ENCODE measurements around the gene IL27RA. TPM values are rescaled to one million over a fixed set of nuclear protein-coding genes. Genes with fewer than 3 reads are reported as not detected.
A peak's percentile ranks its signal among the peaks of the same experiment; 100 is the strongest.

The IL27RA gene
- total RNA-seq, 2 experiments from 2014 or later = 46.5 to 48.2 TPM

DNA sequence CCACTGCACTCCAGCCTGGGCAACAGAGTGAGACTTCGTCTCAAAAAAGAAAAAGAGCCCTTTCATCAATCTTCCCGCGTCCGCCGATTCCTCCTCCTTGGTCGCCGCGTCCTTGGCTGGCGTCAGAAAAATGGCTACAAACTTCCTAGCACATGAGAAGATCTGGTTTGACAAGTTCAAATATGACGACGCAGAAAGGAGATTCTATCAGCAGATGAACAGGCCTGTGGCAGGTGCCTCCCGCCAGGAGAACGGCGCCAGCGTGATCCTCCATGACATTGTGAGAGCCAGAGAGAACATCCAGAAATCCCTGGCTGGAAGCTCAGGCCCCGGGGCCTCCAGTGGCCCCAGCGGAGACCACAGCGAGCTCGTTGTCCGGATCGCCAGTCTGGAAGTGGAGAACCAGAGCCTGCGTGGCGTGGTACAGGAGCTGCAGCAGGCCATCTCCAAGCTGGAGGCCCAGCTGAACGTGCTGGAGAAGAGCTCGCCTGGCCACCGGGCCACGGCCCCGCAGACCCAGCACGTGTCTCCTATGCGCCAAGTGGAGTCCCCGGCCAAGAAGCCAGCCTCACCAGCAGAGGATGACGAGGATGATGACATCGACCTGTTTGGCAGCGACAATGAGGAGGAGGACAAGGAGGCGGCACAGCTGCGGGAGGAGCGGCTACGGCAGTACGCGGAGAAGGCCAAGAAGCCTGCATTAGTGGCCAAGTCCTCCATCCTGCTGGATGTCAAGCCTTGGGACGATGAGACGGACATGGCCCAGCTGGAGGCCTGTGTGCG lies 38.9 kb downstream of the IL27RA start:
- H3K27ac Mint-ChIP-seq = no peak overlapping the region
- no peak overlapping the region for H3K4me3 Mint-ChIP-seq
- no peak for ATAC-seq
- CTCF ChIA-PET = interaction anchor here (1.1 to 6.4 kb wide), 14 partner anchors 11 to 278 kb away, joined by 3 to 86 read pairs (median 4); partner anchors contain the start of genes ASF1B and PALM3
- intact Hi-C loops (cut with micrococcal nuclease) = no loop called here
- DNase-seq = no peak
- H3K36me3 Mint-ChIP-seq (ENCODE audit: low read depth) = no peaks in the 10 kb centered on the region
- no peaks in the 10 kb centered on the region for H3K9me3 Mint-ChIP-seq
- TF ChIP-seq, protein P1, sequence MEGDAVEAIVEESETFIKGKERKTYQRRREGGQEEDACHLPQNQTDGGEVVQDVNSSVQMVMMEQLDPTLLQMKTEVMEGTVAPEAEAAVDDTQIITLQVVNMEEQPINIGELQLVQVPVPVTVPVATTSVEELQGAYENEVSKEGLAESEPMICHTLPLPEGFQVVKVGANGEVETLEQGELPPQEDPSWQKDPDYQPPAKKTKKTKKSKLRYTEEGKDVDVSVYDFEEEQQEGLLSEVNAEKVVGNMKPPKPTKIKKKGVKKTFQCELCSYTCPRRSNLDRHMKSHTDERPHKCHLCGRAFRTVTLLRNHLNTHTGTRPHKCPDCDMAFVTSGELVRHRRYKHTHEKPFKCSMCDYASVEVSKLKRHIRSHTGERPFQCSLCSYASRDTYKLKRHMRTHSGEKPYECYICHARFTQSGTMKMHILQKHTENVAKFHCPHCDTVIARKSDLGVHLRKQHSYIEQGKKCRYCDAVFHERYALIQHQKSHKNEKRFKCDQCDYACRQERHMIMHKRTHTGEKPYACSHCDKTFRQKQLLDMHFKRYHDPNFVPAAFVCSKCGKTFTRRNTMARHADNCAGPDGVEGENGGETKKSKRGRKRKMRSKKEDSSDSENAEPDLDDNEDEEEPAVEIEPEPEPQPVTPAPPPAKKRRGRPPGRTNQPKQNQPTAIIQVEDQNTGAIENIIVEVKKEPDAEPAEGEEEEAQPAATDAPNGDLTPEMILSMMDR (IDR thresholded peaks at IDR 0.05) = no peak
- H3K4me1 Mint-ChIP-seq (ENCODE audit: low read depth) = peaks cover 11% of the 10 kb centered on the region
- peaks cover 2% of the 10 kb centered on the region for H3K27me3 Mint-ChIP-seq
- POLR2A ChIA-PET = interaction anchor here (1.2 to 2.0 kb wide), 6 partner anchors 10 to 85 kb away, joined by 3 to 7 read pairs (median 3); no protein-coding TSS in a partner anchor

DNA sequence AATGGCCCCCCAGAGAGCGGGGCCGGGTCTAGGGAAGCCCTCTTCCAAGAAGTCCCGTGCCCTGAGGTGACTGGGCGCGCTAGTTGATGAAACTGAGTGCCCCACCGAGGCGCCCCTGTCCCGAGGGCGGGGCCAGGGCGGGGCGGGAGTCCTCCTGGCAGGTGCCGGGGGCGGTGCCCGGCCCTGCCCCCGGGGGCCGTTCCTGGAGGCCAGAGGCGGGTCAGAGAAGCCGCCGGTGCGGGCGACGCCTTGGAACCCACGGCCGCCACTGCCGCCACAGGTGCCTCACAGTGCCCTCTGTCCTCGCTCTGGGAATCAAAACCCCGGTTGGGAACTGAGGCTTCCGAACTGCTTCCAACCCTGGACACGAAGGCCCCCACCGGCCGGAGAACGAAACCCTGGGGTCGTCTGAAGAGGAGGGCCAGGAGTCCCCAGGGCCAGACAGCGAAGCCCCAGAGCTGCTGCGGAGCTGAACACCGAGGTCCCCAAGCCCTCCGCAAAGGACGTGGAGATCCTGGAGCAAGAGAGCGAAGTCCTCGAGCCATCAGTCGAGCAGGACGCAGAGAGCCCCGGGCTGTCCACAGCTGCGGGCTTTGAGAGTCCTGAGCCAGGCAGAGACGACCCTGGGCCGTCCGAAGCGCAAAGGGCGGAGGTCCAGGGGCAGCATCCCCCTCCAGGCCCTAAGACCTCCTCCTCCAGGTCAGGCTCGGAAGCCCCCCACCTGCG lies 41.1 kb downstream of the IL27RA start, which contains the start of gene MISP3:
Gene MISP3 (plus strand): TSS at position 252 of the 726 bp plus-strand sequence. CDS start 524 bp downstream, outside the sequence.
- peaks cover 11% of the 10 kb centered on the region for H3K4me1 Mint-ChIP-seq (ENCODE audit: low read depth)
- H3K27ac Mint-ChIP-seq = peak within 1 kb of the TSS; percentile 76
- H3K27me3 Mint-ChIP-seq = peaks cover 2% of the 10 kb centered on the region
- intact Hi-C loops (cut with micrococcal nuclease) = no loop called here
- H3K36me3 Mint-ChIP-seq (ENCODE audit: low read depth) = no peaks in the 10 kb centered on the region
- ChIA-PET POLR2A (interaction anchor here (0.7 to 2.0 kb wide), 4 partner anchors 13 to 187 kb away, joined by 3 to 7 read pairs (median 4); no protein-coding TSS in a partner anchor), CTCF (interaction anchor here (0.6 to 6.4 kb wide), 33 partner anchors 8 to 207 kb away, joined by 3 to 86 read pairs (median 4); partner anchors contain the start of genes ASF1B, BRME1, CC2D1A and IL27RA)
- DNase-seq = peak; percentile 66
- H3K4me3 Mint-ChIP-seq = peak within 1 kb of the TSS; percentile 94
- peak; percentile 27 for ATAC-seq
- no peaks in the 10 kb centered on the region for H3K9me3 Mint-ChIP-seq
- TF ChIP-seq, protein P1 (IDR thresholded peaks at IDR 0.05) = no peak

DNA sequence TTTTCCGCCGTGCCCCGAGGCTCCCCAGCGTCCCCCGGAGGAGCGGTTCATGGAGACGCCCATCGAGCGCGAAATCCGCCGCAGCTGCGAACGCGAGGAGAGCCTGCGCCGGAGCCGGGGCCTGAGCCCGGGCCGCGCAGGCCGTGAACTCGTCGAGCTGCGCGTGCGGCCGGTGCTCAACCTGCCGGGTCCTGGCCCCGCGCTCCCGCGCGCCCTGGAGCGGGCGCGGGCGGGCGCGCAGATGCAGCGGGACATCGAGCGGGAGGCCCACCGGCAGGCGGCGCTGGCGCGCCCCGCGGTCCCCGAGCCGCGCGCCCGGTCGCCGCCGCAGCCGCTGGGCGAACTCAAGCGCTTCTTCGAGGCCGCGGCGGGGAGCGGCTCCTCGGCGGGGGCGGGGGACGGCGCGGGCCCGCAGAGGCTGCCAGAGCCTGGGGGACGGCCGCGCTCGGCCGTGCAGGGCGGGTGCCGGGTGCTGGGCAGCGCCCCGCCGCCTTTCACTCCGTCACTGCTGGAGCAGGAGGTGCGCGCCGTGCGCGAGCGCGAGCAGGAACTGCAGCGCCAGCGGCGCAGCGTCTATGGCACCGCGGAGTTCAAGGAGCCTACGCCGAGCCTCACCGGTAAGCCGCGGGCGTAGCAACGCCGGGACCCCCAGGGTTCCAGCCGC lies 41.8 kb downstream of the IL27RA start:
- H3K4me1 Mint-ChIP-seq (ENCODE audit: low read depth) = peaks cover 11% of the 10 kb centered on the region
- H3K27ac Mint-ChIP-seq = peak overlapping the region; percentile 76
- H3K9me3 Mint-ChIP-seq = no peaks in the 10 kb centered on the region

More for the DNA sequence above, 41.8 kb downstream of the IL27RA start:
- ChIA-PET POLR2A (interaction anchor here (0.7 to 1.9 kb wide), 3 partner anchors 47 to 188 kb away, joined by 3 to 4 read pairs (median 3); no protein-coding TSS in a partner anchor), CTCF (interaction anchor here (0.6 to 6.4 kb wide), 25 partner anchors 8 to 265 kb away, joined by 3 to 86 read pairs (median 4); partner anchors contain the start of genes ASF1B, BRME1, CC2D1A and IL27RA)
- Mint-ChIP-seq H3K36me3 (ENCODE audit: low read depth) (no peaks in the 10 kb centered on the region), H3K4me3 (peak overlapping the region; percentile 94), H3K27me3 (peaks cover 2% of the 10 kb centered on the region)
- DNase-seq = peak; percentile 81
- peak; percentile 68 for ATAC-seq
- TF ChIP-seq, protein P1 (IDR thresholded peaks at IDR 0.05) = peak; percentile 61
- intact Hi-C loops (cut with micrococcal nuclease) = no loop called here

Data from activated CD8-positive, alpha-beta T cell treated with anti-CD3 and anti-CD28 coated beads for 36 hours (primary cell).